Neural crest cell (in vitro differentiated cells): ENCODE measurements around the gene LCNL1. TPM values are rescaled to one million over a fixed set of nuclear protein-coding genes. Genes with fewer than 3 reads are reported as not detected.
A peak's percentile ranks its signal among the peaks of the same experiment; 100 is the strongest.

Experiments
- DNase-seq: peaks from one replicate; pipeline ENCODE4 v3.0.0; 2021; ENCODE audit warnings: low read depth, mixed read lengths, low spot score
- H3K27ac Mint-ChIP-seq: one replicate; pipeline ENCODE4 v1.8.0; 2021; ENCODE audit warnings: mild to moderate bottlenecking, mixed read lengths; ENCODE audit not compliant: unreplicated experiment
- H3K27me3 Mint-ChIP-seq: 2 replicates; pipeline ENCODE4 v1.8.0; 2021; ENCODE audit warnings: low read depth, mild to moderate bottlenecking, mixed read lengths
- H3K36me3 Mint-ChIP-seq: 2 replicates; pipeline ENCODE4 v1.8.0; 2021; ENCODE audit warnings: low read depth, mild to moderate bottlenecking, mixed read lengths
- H3K4me1 Mint-ChIP-seq: 2 replicates; pipeline ENCODE4 v1.8.0; 2021; ENCODE audit warnings: mixed read lengths
- H3K4me3 Mint-ChIP-seq: one replicate; pipeline ENCODE4 v1.8.0; 2021; ENCODE audit warnings: mild to moderate bottlenecking, mixed read lengths
- H3K9me3 Mint-ChIP-seq: 2 replicates; pipeline ENCODE4 v1.8.0; 2021; ENCODE audit warnings: mixed read lengths
- total RNA-seq: library from RNA; stranded (reverse); gene quantifications from 2 replicates; pipeline ENCODE4 v1.2.1, GENCODE V29; 2021
- TF ChIP-seq, protein P1 (sequence below): fragments of 200-600 bp; sonication (generic); conservative IDR thresholded peaks from 2 replicates; pipeline ENCODE4 v1.5.0; 2021; ENCODE audit warnings: antibody characterized with exemption, mild to moderate bottlenecking

The LCNL1 gene
- total RNA-seq, 1 donor from 2014 or later = not detected

DNA sequence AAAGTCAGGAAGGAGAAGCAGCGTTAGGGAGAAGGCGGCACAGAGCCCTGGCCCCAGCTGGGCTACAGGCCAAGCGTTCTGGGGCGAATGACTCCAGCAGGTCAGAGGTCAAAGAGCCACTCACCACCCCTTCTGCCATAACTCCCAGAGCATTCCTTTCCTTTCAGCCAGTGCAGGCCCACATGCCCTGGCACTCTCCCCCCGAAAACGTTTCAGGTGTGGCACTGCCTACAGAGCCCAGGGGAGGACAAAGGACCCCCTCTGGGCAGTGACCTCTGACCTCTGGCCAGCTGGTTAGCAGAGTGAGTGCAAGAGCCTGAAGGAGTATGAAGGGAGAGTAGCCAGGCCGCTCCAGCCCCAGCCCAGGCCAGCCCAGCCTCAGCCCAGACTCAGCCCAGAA, 40.4 kb downstream of the LCNL1 start:
- Mint-ChIP-seq H3K4me1 (peaks cover 9% of the 10 kb centered on the region), H3K27me3 (no peaks in the 10 kb centered on the region), H3K9me3 (no peaks in the 10 kb centered on the region), H3K36me3 (no peaks in the 10 kb centered on the region), H3K27ac (no peak overlapping the region), H3K4me3 (peak overlapping the region; percentile 27)
- TF ChIP-seq, protein P1, sequence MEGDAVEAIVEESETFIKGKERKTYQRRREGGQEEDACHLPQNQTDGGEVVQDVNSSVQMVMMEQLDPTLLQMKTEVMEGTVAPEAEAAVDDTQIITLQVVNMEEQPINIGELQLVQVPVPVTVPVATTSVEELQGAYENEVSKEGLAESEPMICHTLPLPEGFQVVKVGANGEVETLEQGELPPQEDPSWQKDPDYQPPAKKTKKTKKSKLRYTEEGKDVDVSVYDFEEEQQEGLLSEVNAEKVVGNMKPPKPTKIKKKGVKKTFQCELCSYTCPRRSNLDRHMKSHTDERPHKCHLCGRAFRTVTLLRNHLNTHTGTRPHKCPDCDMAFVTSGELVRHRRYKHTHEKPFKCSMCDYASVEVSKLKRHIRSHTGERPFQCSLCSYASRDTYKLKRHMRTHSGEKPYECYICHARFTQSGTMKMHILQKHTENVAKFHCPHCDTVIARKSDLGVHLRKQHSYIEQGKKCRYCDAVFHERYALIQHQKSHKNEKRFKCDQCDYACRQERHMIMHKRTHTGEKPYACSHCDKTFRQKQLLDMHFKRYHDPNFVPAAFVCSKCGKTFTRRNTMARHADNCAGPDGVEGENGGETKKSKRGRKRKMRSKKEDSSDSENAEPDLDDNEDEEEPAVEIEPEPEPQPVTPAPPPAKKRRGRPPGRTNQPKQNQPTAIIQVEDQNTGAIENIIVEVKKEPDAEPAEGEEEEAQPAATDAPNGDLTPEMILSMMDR = no peak
- no peak for DNase-seq

DNA sequence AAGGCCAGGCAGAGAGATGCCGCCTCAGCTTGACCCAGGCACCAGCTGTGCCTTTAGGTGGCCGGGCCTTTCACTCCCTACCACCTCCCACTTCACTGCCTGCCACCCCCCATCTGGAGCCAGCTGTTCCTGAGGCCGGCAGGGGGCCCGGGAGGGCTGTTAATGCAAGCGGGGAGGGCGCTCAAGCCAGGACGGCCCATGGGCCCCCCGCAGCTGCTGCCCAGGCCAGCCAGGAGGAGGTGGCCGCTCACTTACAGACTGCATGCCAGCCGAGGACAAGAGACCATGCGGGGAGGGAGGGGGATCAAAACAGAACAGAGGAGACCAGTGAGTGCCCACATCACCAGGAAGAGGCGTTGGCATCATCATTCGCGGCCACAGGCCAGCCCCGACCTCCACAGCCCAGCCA, 40.8 kb downstream of the LCNL1 start:
- no peaks in the 10 kb centered on the region for H3K27me3 Mint-ChIP-seq
- no peaks in the 10 kb centered on the region for H3K36me3 Mint-ChIP-seq
- DNase-seq = no peak
- H3K9me3 Mint-ChIP-seq = no peaks in the 10 kb centered on the region
- H3K27ac Mint-ChIP-seq = no peak overlapping the region
- TF ChIP-seq, protein P1 = no peak
- H3K4me3 Mint-ChIP-seq = peak overlapping the region; percentile 27
- H3K4me1 Mint-ChIP-seq = peaks cover 9% of the 10 kb centered on the region

DNA sequence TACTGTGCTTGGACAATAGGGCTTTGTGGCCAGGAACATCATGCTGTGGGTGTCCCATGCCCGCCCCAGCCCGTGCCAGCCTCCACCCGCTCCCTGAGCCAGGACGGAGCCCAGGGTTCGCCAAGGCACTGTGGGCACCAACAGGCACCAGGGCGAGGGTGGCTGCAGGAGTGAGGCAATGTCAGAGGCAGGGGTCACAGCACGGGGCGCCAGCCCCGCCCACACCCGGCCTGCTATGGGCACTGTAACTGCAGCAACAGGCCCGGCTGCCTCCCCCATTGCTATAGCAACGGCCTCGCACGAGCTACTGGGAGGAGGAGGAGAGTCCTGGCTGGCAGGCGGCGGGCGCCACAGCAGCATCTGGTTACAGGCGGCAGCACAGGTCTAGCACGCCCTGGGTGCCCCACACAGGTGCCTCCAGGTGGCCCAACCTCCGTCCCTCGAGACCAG, 42.7 kb downstream of the LCNL1 start:
- Mint-ChIP-seq H3K4me3 (peak overlapping the region; percentile 81), H3K9me3 (no peaks in the 10 kb centered on the region), H3K27ac (no peak overlapping the region), H3K36me3 (no peaks in the 10 kb centered on the region), H3K27me3 (no peaks in the 10 kb centered on the region), H3K4me1 (peaks cover 13% of the 10 kb centered on the region)
- DNase-seq = peak; percentile 58
- TF ChIP-seq, protein P1 = no peak

DNA sequence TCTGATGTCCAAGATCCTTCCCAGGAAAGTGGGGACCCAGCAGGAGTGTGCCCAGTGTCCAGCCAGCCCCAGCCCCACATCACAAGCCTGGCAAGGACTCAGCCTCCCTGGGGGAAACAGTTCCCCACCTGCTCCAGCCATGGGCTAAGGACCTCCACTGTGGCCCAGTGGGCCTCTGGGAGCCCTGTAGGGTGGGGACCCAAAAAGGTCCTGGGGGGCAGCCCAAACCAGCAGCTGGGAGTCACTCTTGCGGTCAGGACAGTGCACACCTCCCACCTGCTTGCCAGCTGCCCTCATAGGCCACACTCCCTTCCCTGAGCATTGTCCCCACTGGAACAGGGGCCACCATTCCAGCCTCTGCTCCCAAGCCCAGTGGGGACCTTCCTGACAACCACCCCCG, 43.6 kb downstream of the LCNL1 start:
- DNase-seq = no peak
- Mint-ChIP-seq H3K9me3 (no peaks in the 10 kb centered on the region), H3K27me3 (no peaks in the 10 kb centered on the region), H3K27ac (no peak overlapping the region), H3K36me3 (no peaks in the 10 kb centered on the region), H3K4me3 (no peak overlapping the region), H3K4me1 (peaks cover 13% of the 10 kb centered on the region)
- TF ChIP-seq, protein P1 = no peak

DNA sequence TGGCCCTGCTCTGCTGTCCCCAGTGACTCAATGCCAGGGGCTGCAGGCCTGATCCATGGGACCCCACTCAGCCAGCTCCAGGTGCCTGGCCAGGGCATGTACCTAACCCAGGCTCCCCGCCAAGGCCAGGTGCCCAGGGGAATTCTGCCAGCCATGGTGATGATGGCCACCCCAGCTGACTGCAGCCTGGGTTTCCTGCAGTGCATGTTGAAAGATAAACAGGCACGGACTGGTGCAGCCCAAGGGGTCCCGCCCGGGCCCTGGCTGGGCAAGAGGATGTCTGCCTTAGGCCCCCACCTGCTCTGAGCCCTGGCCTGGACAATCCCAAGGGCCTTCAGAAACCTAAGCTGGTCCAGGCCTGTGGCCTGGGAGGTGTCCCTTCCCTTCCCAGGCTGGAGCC, 44.0 kb downstream of the LCNL1 start:
- Mint-ChIP-seq H3K27ac (no peak overlapping the region), H3K36me3 (no peaks in the 10 kb centered on the region), H3K27me3 (no peaks in the 10 kb centered on the region), H3K4me1 (peaks cover 13% of the 10 kb centered on the region), H3K9me3 (no peaks in the 10 kb centered on the region), H3K4me3 (peak overlapping the region; percentile 84)
- TF ChIP-seq, protein P1 = no peak
- no peak for DNase-seq
